A673 (cell line): ENCODE data around the gene OR13C8. TPM values are rescaled to one million over a fixed set of nuclear protein-coding genes. Genes with fewer than 3 reads are reported as not detected.
"Not testable (repeated sequence)": the region's sequence is repeated elsewhere in the genome, so short reads cannot be mapped to it uniquely, and the experiment has no call there.

Experiments
- BruUV-seq: library from RNA; stranded (reverse); fragments of 400-500 nt; replicated peaks from 2 replicates; lab custom pipeline; 2021; lab: Mats Ljungman, UMichigan
- CTCF ChIA-PET: fragments of 300-600 bp; sonication (Branson Sonifier 250); formaldehyde crosslinking; loops from one replicate; lab custom pipeline; 2022; ENCODE audit warnings: antibody characterized with exemption; lab: Charles Lee
- POLR2A ChIA-PET: fragments of 300-600 bp; sonication (Branson Sonifier 250); formaldehyde crosslinking; loops from one replicate; lab custom pipeline; 2022; ENCODE audit warnings: antibody characterized with exemption; ENCODE audit not compliant: low non-redundant PET; lab: Charles Lee
- DNase-seq: peaks from one replicate; pipeline ENCODE4 v3.0.0-alpha.2; 2015; ENCODE audit warnings: low spot score
- H3K27ac ChIP-seq: fragments of 200-600 bp; sonication (generic); 2 replicates; pipeline ENCODE4 v1.5.1; 2016; ENCODE audit warnings: mixed run types, low read depth, mild to moderate bottlenecking, mixed read lengths, antibody characterized with exemption, low read length; ENCODE audit not compliant: poor library complexity, severe bottlenecking
- H3K27me3 ChIP-seq: fragments of 200-600 bp; sonication (generic); replicated peaks from 2 replicates; pipeline ENCODE4 v1.6.1; 2017; ENCODE audit warnings: mixed run types, low read depth, mild to moderate bottlenecking, mixed read lengths, antibody characterized with exemption, low read length; ENCODE audit not compliant: insufficient read depth, poor library complexity
- H3K36me3 ChIP-seq: fragments of 200-600 bp; sonication (generic); 2 replicates; pipeline ENCODE4 v1.6.1; 2016; ENCODE audit warnings: mixed run types, mild to moderate bottlenecking, mixed read lengths, antibody characterized with exemption, low read length; ENCODE audit not compliant: insufficient read depth, poor library complexity, severe bottlenecking
- H3K4me1 ChIP-seq: fragments of 200-600 bp; sonication (generic); 2 replicates; pipeline ENCODE4 v1.6.1; 2017; ENCODE audit warnings: mixed run types, mild to moderate bottlenecking, mixed read lengths, antibody characterized with exemption, low read length; ENCODE audit not compliant: insufficient read depth, poor library complexity, severe bottlenecking
- H3K4me3 ChIP-seq: fragments of 200-600 bp; sonication (generic); 2 replicates; pipeline ENCODE4 v1.5.1; 2016; ENCODE audit warnings: low read depth, mixed run types, mild to moderate bottlenecking, mixed read lengths, low read length; ENCODE audit not compliant: poor library complexity, severe bottlenecking
- H3K9me3 ChIP-seq: fragments of 200-600 bp; sonication (generic); 2 replicates; pipeline ENCODE4 v1.6.1; 2016; ENCODE audit warnings: mixed run types, low read depth, mild to moderate bottlenecking, mixed read lengths, antibody characterized with exemption, low read length; ENCODE audit not compliant: poor library complexity, severe bottlenecking
- CTCF ChIP-seq: fragments of 300-800, 200-600 bp; sonication (generic); conservative IDR thresholded peaks from 2 replicates; pipeline ENCODE4 v1.5.1; 2017; ENCODE audit warnings: low read depth, mild to moderate bottlenecking, antibody characterized with exemption, low read length, moderate library complexity, mixed read lengths
- EZH2 ChIP-seq: fragments of 200-600 bp; sonication (generic); IDR thresholded peaks from 2 replicates; pipeline ENCODE4 v1.6.1; 2017; ENCODE audit warnings: borderline replicate concordance, low read depth, mild to moderate bottlenecking, mixed read lengths, antibody characterized with exemption, low read length; ENCODE audit not compliant: poor library complexity, severe bottlenecking
- intact Hi-C: fragments of 100-400 bp; cut with micrococcal nuclease; formaldehyde crosslinking; loops from one replicate; pipeline ENCODE4 v1.10.0; 2022; ENCODE audit not compliant: unreplicated experiment
- total RNA-seq: library from RNA; stranded (reverse); gene quantifications from 2 replicates; pipeline ENCODE4 v1.2.3, GENCODE V29; 2021

OR13C8 gene
- total RNA-seq, 1 experiment from 2014 or later: not detected

- H3K36me3 ChIP-seq: no peaks in the 10 kb centered on the region
- intact Hi-C loops: no loop called here
- ChIA-PET CTCF (no interaction called here), POLR2A (no interaction called here)
- no peak overlapping the region for H3K4me3 ChIP-seq
- BruUV-seq: no TSS peak
- TF ChIP-seq EZH2 (no peak), CTCF (no peak)
- H3K27ac ChIP-seq: no peak overlapping the region
- H3K9me3 ChIP-seq: no peaks in the 10 kb centered on the region
- no peaks in the 10 kb centered on the region for H3K4me1 ChIP-seq
- H3K27me3 ChIP-seq: no peaks in the 10 kb centered on the region
- no peak for DNase-seq
These were observed 11.6 kb downstream of the OR13C8 start for GRCh38 chr9:104580562-104580961.

GRCh38 chr9:104586496-104587180 is 17.7 kb downstream of the OR13C8 start:
- Histone ChIP-seq H3K27ac (no peak overlapping the region), H3K4me3 (no peak overlapping the region), H3K4me1 (no peaks in the 10 kb centered on the region), H3K9me3 (no peaks in the 10 kb centered on the region), H3K27me3 (no peaks in the 10 kb centered on the region), H3K36me3 (no peaks in the 10 kb centered on the region)
- ChIA-PET CTCF (no interaction called here), POLR2A (no interaction called here)
- intact Hi-C loops: no loop called here
- peak; percentile 17 for DNase-seq
- TF ChIP-seq CTCF (no peak), EZH2 (no peak)
- no TSS peak for BruUV-seq

- Histone ChIP-seq H3K36me3 (no peaks in the 10 kb centered on the region), H3K4me1 (no peaks in the 10 kb centered on the region), H3K4me3 (no peak overlapping the region), H3K27me3 (no peaks in the 10 kb centered on the region), H3K27ac (no peak overlapping the region), H3K9me3 (no peaks in the 10 kb centered on the region)
- DNase-seq: no peak
- CTCF ChIA-PET: no interaction called here
- intact Hi-C loops: no loop called here
- no peak for TF ChIP-seq EZH2
- no peak for TF ChIP-seq CTCF
- BruUV-seq: no TSS peak
- POLR2A ChIA-PET: no interaction called here
These were observed 20.7 kb downstream of the OR13C8 start for GRCh38 chr9:104589626-104590025.

- H3K27ac ChIP-seq, H3K27me3 ChIP-seq, H3K4me1 ChIP-seq, H3K4me3 ChIP-seq, BruUV-seq, H3K36me3 ChIP-seq, CTCF ChIA-PET, intact Hi-C loops, H3K9me3 ChIP-seq, DNase-seq: not testable (repeated sequence)
- POLR2A ChIA-PET: interaction anchor here (0.7 kb wide), 1 partner anchor 94 kb away, joined by 3 read pairs; no protein-coding TSS in a partner anchor
These were observed 29.8 kb downstream of the OR13C8 start for GRCh38 chr9:104598749-104599148.

- DNase-seq, H3K4me1 ChIP-seq, H3K27me3 ChIP-seq, H3K36me3 ChIP-seq, H3K27ac ChIP-seq, H3K9me3 ChIP-seq, H3K4me3 ChIP-seq, intact Hi-C loops, CTCF ChIA-PET, POLR2A ChIA-PET, BruUV-seq: not testable (repeated sequence)
These were observed 30.3 kb downstream of the OR13C8 start, which contains the start of gene OR13C5 for GRCh38 chr9:104599313-104599712. Gene OR13C5 (minus strand): TSS chr9:104599413. CDS start chr9:104599413, 0 bp downstream.
